ENCODE results near the gene PAK2.

GRCh38 chr3:196772102-196772501, 32.4 kb downstream of the PAK2 start:
- TF ChIP-seq POLR2A (IDR thresholded peaks at IDR 0.05; ENCODE audit: low read length): no peak
- no peak for TF ChIP-seq GATA1 (IDR thresholded peaks at IDR 0.05; ENCODE audit: low read depth, low read length)
